Memory B cell (primary cell): ENCODE data around the gene TRAPPC2L.

ENCODE experiments used
- ATAC-seq: fragments of 150-1000 bp; cut with Tn5 transposase; 2 replicates; pipeline ENCODE4 v1.10.0; 2021; ENCODE audit warnings: low read depth, mild to moderate bottlenecking, moderate library complexity
- DNase-seq, 2 donors: peaks; one replicate each; pipeline ENCODE4 v3.0.0; 2022; ENCODE audit warnings: low spot score in 2 of 2
- H3K27ac Mint-ChIP-seq: one replicate; pipeline ENCODE4 v1.8.0; 2022; ENCODE audit warnings: mild to moderate bottlenecking, moderate library complexity, mixed read lengths
- H3K27me3 Mint-ChIP-seq: one replicate; pipeline ENCODE4 v1.8.0; 2022; ENCODE audit warnings: mixed read lengths
- H3K36me3 Mint-ChIP-seq: one replicate; pipeline ENCODE4 v1.8.0; 2022; ENCODE audit warnings: mild to moderate bottlenecking, mixed read lengths
- H3K4me1 Mint-ChIP-seq: one replicate; pipeline ENCODE4 v1.8.0; 2022; ENCODE audit warnings: mixed read lengths
- H3K4me3 Mint-ChIP-seq: one replicate; pipeline ENCODE4 v1.8.0; 2022; ENCODE audit warnings: mild to moderate bottlenecking, moderate library complexity, mixed read lengths
- H3K9me3 Mint-ChIP-seq: one replicate; pipeline ENCODE4 v1.8.0; 2022; ENCODE audit warnings: mixed read lengths

The TRAPPC2L gene

DNA sequence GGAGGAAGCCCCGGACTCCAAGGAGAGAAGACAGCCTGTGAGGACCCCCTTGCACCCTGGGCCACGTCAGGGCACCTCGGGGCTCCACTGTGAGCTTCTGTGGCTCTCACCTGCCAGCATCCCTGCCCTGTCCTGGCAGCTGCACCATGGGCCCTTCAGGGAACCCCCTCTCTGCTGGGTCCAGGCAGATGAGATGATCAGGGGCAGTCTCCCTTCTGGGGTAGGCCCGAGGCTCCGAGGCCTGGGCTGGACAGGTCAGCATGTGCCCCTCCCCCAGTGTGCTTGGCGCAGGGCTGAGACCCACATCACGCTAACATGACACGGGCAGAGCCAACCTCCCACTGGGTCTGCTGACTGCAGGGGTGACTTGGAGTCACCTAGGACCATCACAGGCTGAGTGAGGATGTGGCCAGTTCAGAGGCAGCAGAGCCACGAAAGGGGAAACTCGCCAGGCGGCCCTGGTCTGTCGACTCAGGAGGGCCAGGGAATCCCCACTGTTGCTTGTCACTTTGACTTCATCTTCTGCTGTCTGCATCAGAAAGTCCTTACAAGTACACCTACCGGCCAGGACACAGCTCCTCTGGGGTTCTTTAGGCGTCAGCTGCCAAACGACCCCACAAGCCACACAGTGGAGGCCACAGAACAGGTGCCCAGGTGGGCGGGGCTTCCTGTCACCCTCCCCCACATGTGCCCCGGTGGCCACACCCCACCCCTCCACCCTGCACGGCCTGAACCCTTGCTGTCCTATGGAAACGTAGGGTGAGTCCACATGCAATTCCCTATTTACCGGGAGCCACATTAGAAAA, 2.4 kb upstream of the TRAPPC2L start:
- H3K9me3 Mint-ChIP-seq, result no peaks in the 10 kb centered on the region
- no peaks in the 10 kb centered on the region for H3K27me3 Mint-ChIP-seq
- peak overlapping the region; percentile 64 for H3K4me3 Mint-ChIP-seq
- H3K4me1 Mint-ChIP-seq, result peaks cover 16% of the 10 kb centered on the region
- peaks cover 1% of the 10 kb centered on the region for H3K36me3 Mint-ChIP-seq
- peak; percentile 36 to 46 for DNase-seq
- peak overlapping the region; percentile 84 for H3K27ac Mint-ChIP-seq
- ATAC-seq, result peak; percentile 57

DNA sequence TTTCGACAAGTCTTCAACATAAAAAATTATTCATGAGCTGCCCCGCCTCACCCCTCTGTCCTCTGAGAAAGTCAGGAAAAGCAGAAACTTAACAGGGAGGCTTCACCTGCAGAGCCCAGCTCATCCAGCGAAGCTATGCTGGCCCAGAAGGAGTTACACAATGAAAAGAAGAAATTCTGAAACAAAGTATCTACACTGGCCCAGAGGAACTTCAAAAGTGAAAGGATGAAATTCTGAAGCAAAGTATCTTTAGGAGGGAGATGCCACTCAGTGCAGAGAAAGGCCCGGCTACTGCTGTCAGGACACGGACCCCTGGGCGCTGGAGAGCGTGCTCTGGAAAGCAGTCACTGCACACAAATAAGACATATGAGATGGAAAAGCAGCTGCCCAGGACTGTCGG, 1.8 kb upstream of the TRAPPC2L start:
- Mint-ChIP-seq H3K4me3 (peak overlapping the region; percentile 78), H3K4me1 (peaks cover 16% of the 10 kb centered on the region), H3K36me3 (peaks cover 1% of the 10 kb centered on the region), H3K27ac (peak overlapping the region; percentile 84), H3K27me3 (no peaks in the 10 kb centered on the region), H3K9me3 (no peaks in the 10 kb centered on the region)
- no peak for DNase-seq
- no peak for ATAC-seq

- no peak for DNase-seq
- no peak for ATAC-seq
- Mint-ChIP-seq H3K27me3 (no peaks in the 10 kb centered on the region), H3K36me3 (peaks cover 2% of the 10 kb centered on the region), H3K4me1 (peaks cover 16% of the 10 kb centered on the region), H3K9me3 (no peaks in the 10 kb centered on the region), H3K27ac (peak overlapping the region; percentile 84), H3K4me3 (peak overlapping the region; percentile 71)
These were observed 1.2 kb upstream of the TRAPPC2L start for GRCh38 chr16:88855736-88856121.

DNA sequence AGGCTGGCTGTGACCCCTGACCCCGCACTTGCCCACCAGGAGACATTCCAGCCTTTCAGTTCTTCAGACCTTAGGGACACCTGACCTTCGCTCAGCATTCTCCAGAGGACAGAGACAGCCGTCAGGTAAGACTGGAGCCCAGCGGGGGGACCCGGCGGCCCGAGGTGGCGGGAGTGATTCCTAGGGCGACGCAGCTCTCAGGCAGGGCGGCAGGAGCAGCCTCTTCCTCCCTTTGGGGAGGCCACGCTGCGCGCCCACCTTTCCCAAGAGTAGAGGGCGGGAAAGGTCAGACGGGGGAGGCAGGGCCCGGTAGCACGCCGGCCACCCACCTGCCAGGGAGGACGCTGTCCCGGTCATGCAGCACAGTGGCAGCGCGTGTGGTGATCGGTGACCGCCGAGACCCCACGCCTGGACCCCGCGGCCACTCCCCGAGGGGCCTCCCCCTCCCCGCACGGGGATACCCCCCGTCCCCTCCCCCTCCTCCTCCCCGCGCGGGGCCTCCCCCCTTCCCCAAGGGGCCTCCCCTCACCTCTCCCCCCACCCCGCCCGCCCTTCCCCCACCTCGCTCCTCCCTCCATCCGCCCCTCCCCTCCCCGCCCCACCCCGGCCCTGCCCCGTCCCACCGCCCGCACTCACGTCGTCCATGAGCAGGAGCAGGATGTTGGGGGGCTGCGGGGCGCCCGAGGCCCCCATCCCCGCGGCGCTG, 652 bp upstream of the TRAPPC2L start:
- Mint-ChIP-seq H3K9me3 (no peaks in the 10 kb centered on the region), H3K27ac (peak overlapping the region; percentile 93), H3K27me3 (no peaks in the 10 kb centered on the region), H3K4me3 (peak overlapping the region; percentile 97), H3K36me3 (peaks cover 4% of the 10 kb centered on the region), H3K4me1 (peaks cover 16% of the 10 kb centered on the region)
- ATAC-seq (peak; percentile 18), DNase-seq (peak in 1 of 2 donors; percentile 40)

- ATAC-seq, result peak; percentile 48
- Mint-ChIP-seq H3K36me3 (peaks cover 4% of the 10 kb centered on the region), H3K9me3 (no peaks in the 10 kb centered on the region), H3K27ac (peak overlapping the region; percentile 93), H3K4me1 (peaks cover 13% of the 10 kb centered on the region), H3K27me3 (no peaks in the 10 kb centered on the region), H3K4me3 (peak overlapping the region; percentile 97)
- DNase-seq, result peak; percentile 69 to 70
These were observed 907 bp downstream of the TRAPPC2L start for GRCh38 chr16:88857728-88858339.

DNA sequence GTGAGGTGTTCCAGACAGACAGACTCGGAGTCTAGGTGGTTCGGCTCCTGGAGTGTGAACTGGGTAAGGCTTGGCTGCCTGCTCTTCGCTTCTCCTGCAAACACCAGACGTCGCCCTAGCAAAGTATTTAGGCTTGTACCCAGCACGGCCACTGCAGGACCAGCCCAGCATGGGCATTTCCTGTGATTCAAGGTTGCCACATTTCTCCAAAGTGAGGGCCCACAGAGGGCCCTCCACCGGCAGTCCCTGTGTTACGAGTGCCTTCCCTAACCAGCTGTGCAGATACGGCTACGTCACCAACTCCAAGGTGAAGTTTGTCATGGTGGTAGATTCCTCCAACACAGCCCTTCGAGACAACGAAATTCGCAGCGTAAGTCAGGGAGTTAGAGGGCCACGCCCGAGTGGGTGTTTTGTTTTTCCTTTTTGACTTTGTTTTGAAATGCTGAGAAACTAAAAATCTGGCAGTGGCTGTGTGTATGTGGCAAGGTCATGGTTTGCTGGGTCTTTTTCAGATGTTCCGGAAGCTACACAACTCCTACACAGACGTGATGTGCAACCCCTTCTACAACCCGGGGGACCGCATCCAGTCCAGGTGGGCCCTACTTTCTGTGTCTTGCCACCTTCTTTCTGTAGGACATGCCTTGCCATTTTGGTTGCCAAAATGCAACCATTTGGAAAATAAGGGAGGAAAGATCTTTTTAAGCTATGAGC, 2.6 kb downstream of the TRAPPC2L start:
- Mint-ChIP-seq H3K36me3 (peaks cover 4% of the 10 kb centered on the region), H3K27ac (no peak overlapping the region), H3K4me3 (no peak overlapping the region), H3K9me3 (no peaks in the 10 kb centered on the region), H3K4me1 (peaks cover 13% of the 10 kb centered on the region), H3K27me3 (no peaks in the 10 kb centered on the region)
- ATAC-seq (no peak), DNase-seq (no peak)

- no peak overlapping the region for H3K27ac Mint-ChIP-seq
- H3K4me1 Mint-ChIP-seq, result peaks cover 9% of the 10 kb centered on the region
- no peaks in the 10 kb centered on the region for H3K27me3 Mint-ChIP-seq
- H3K9me3 Mint-ChIP-seq, result no peaks in the 10 kb centered on the region
- ATAC-seq (no peak), DNase-seq (no peak)
- H3K4me3 Mint-ChIP-seq, result no peak overlapping the region
- H3K36me3 Mint-ChIP-seq, result peaks cover 4% of the 10 kb centered on the region
These were observed 4.4 kb downstream of the TRAPPC2L start for GRCh38 chr16:88861359-88861758.

DNA sequence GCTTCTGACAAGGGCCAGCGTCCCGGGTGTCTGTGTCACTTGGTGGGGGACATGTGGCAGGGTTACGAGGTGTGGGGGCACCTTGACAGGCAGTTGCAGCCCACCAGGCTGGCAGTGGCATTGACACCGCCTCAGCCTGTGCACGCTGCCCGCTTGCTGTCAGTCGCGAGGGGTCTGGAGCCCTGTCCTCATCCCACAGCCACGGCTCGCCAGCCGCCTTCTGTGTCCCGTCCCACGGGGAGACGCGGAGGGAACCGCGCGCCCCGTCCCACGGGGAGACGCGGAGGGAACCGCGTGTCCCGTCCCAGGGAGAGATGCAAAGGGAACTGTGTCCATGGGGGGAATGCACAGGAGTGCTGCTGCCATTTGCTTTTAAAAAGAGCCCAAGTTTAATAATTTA, 6.0 kb downstream of the TRAPPC2L start:
- Mint-ChIP-seq H3K4me1 (peaks cover 7% of the 10 kb centered on the region), H3K4me3 (no peak overlapping the region), H3K9me3 (no peaks in the 10 kb centered on the region), H3K36me3 (peaks cover 2% of the 10 kb centered on the region), H3K27me3 (peaks cover 2% of the 10 kb centered on the region), H3K27ac (no peak overlapping the region)
- no peak for DNase-seq
- no peak for ATAC-seq

- peaks cover 5% of the 10 kb centered on the region for H3K4me1 Mint-ChIP-seq
- no peak for DNase-seq
- no peak overlapping the region for H3K27ac Mint-ChIP-seq
- no peaks in the 10 kb centered on the region for H3K9me3 Mint-ChIP-seq
- peaks cover 2% of the 10 kb centered on the region for H3K36me3 Mint-ChIP-seq
- H3K4me3 Mint-ChIP-seq, result no peak overlapping the region
- no peak for ATAC-seq
- peaks cover 2% of the 10 kb centered on the region for H3K27me3 Mint-ChIP-seq
These were observed 6.5 kb downstream of the TRAPPC2L start for GRCh38 chr16:88863426-88863825.

DNA sequence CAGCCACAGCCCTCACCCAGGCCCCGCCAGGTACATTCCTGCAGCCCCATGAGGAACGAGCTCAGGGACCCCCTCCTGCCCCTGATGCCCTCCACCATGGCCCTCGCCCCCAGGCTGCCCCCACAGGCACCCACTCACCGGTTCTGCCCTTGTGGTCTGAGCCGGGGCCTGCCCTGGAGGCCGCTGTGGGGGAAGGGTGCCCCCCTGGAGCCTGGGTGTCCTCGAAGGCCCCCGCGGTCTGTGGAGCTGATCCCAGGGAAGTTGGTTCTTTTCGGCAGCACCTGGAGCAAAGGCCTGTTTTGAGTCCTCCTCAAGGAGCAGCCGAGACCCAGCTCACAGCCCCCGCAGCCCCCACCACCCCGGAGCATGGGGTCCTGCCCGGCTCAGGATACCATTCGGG, 7.2 kb downstream of the TRAPPC2L start:
- no peak for ATAC-seq
- Mint-ChIP-seq H3K4me3 (no peak overlapping the region), H3K9me3 (no peaks in the 10 kb centered on the region), H3K27ac (no peak overlapping the region), H3K4me1 (peaks cover 3% of the 10 kb centered on the region), H3K27me3 (peaks cover 2% of the 10 kb centered on the region), H3K36me3 (peaks cover 2% of the 10 kb centered on the region)
- DNase-seq, result no peak

- ATAC-seq, result no peak
- H3K9me3 Mint-ChIP-seq, result no peaks in the 10 kb centered on the region
These were observed 7.6 kb downstream of the TRAPPC2L start for GRCh38 chr16:88864521-88864920.

DNA sequence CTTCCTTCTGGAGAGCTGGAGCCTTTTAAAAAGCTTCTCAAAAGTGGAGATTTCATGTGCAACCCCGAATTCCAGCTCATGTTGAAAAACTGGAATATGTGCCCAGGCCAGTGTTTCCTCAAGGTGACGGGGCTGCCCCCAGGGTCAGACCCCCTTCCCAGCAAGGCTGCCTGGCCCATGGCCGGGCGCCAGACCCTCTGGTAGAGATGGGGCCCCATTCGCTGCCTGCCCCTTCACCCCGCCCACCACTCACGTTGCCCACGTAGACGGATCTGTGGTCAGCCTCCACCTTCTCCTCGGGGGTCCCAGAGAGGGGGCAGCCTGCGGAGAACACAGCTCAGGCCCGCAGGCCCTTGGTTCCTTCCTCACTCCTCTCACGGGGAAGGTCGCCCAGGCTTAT, 8.4 kb downstream of the TRAPPC2L start:
- Mint-ChIP-seq H3K9me3 (no peaks in the 10 kb centered on the region), H3K27me3 (peaks cover 2% of the 10 kb centered on the region), H3K4me3 (no peak overlapping the region), H3K4me1 (peaks cover 3% of the 10 kb centered on the region), H3K36me3 (peaks cover 2% of the 10 kb centered on the region), H3K27ac (no peak overlapping the region)
- DNase-seq (no peak), ATAC-seq (no peak)

More at GRCh38 chr16:88864521-88864920, 7.6 kb downstream of the TRAPPC2L start:
- Mint-ChIP-seq H3K27ac (no peak overlapping the region), H3K4me3 (no peak overlapping the region), H3K36me3 (peaks cover 2% of the 10 kb centered on the region), H3K4me1 (peaks cover 3% of the 10 kb centered on the region), H3K27me3 (peaks cover 2% of the 10 kb centered on the region)
- DNase-seq, result no peak

DNA sequence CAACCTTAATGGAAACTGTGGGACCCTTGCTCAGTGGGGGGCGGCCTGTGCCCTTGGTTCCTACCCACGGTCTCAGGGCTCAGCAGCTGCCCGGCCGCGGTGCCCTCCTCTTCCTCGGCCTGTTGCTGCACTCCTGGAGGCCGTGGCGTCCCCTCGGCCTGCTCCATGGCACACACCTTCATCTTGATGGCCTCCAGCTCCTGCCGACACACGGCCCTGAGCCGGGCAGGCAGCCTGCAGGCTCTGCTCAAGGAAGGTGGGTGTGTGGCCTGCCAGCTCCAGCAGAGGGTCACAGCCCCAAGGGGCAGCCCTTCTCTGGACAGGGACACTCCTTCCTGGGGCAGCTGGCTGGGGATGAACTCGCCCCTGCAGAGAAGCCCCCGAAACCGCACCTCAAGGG, 8.8 kb downstream of the TRAPPC2L start:
- no peak for DNase-seq
- Mint-ChIP-seq H3K36me3 (peaks cover 2% of the 10 kb centered on the region), H3K27ac (no peak overlapping the region), H3K4me3 (no peak overlapping the region), H3K27me3 (peaks cover 5% of the 10 kb centered on the region), H3K9me3 (no peaks in the 10 kb centered on the region), H3K4me1 (peaks cover 6% of the 10 kb centered on the region)
- ATAC-seq, result no peak
